Stomach (tissue), 9 donors: ENCODE measurements around the gene FSTL4. TPM values are rescaled to one million over a fixed set of nuclear protein-coding genes. Genes with fewer than 3 reads are reported as not detected.

Source experiments
- DNase-seq, 2 donors: peaks; one replicate each; pipeline versions ENCODE4 v3.0.0 to v3.0.0-alpha.2; 2013 to 2019
- H3K27ac ChIP-seq, 5 donors: fragments of 200-600 bp in 4 of 5; sonication (generic) in 4 of 5; one replicate each; pipeline ENCODE4 v1.5.1; 2013 to 2019; ENCODE audit warnings: mild to moderate bottlenecking in 1 of 5, moderate library complexity in 1 of 5
- H3K27me3 ChIP-seq, 3 donors: fragments of 200-600 bp; sonication (generic); one replicate each; pipeline ENCODE4 v1.5.1; 2017 to 2019; ENCODE audit warnings: mixed run types in 1 of 3
- H3K36me3 ChIP-seq, 4 donors: fragments of 200-600 bp; sonication (generic); 1 replicate in 3 of 4; 2 replicates in 1 of 4; pipeline ENCODE4 v1.5.1; 2016 to 2019
- H3K4me1 ChIP-seq, 4 donors: fragments of 200-600 bp; sonication (generic); one replicate each; pipeline ENCODE4 v1.5.1; 2016 to 2019
- H3K4me3 ChIP-seq, 4 donors: fragments of 200-600 bp; sonication (generic) in 3 of 4; one replicate each; pipeline ENCODE4 v1.5.1; 2016 to 2019; ENCODE audit warnings: mild to moderate bottlenecking in 1 of 4
- H3K9me3 ChIP-seq, 4 donors: fragments of 200-600 bp; sonication (generic); one replicate each; pipeline ENCODE4 v1.5.1; 2016 to 2019
- CTCF ChIP-seq, 7 experiments: fragments of 450-650 bp in 4 of 7; fragments of 200-600 bp in 3 of 7; sonication (generic) in 3 of 7; IDR thresholded peaks; one replicate each; pipeline ENCODE4 v1.5.1; 2016 to 2019; ENCODE audit warnings: antibody characterized with exemption in 7 of 7, control low read depth in 2 of 7, mild to moderate bottlenecking in 1 of 7
- EP300 ChIP-seq: sonication (generic); formaldehyde crosslinking; IDR thresholded peaks from one replicate; pipeline ENCODE4 v1.6.1; 2017; ENCODE audit warnings: antibody characterized with exemption
- POLR2A ChIP-seq, 4 donors: fragments of 450-650 bp; IDR thresholded peaks; one replicate each; pipeline ENCODE4 v1.6.1; 2016; ENCODE audit warnings: antibody characterized with exemption in 4 of 4, control low read depth in 2 of 4, mild to moderate bottlenecking in 1 of 4, moderate library complexity in 1 of 4
- POLR2AphosphoS5 ChIP-seq, 3 donors: sonication (generic); formaldehyde crosslinking; IDR thresholded peaks; one replicate each; pipeline ENCODE4 v1.6.1; 2016; ENCODE audit warnings: antibody characterized with exemption in 3 of 3
- WGBS, 5 donors: extraction: QIAGEN DNeasy Blood & Tissue Kit in 3 of 5; methylation state at CpG; one replicate each; pipeline versions ENCODE4 v1.1.5 to v1.1.7; 2013 to 2018; 5-methylcytosine and 5-hydroxymethylcytosine counted together
- intact Hi-C: fragments of 100-400 bp; cut with DNase I; formaldehyde crosslinking; loops from one replicate; pipeline ENCODE4 v1.15.1; 2023; ENCODE audit warnings: low total_unique reads
- polyA plus RNA-seq, 3 donors: library from polyadenylated mRNA; stranded (reverse); fragments of 200-250 nt; gene quantifications; one replicate each; pipeline ENCODE4 v1.2.3, GENCODE V29; 2013
- total RNA-seq, 5 donors: library from RNA; depleted of rRNA; stranded (reverse); fragments of >200 nt; gene quantifications; one replicate each; pipeline versions ENCODE4 v1.1.0 to v1.2.3, GENCODE V29; 2014 to 2016
- donor health status: healthy with polysubstance abuse.
- donor health status: Bipolar disorder and iron deficiency.
- donor health status: healthy.

Gene FSTL4
- total and polyA plus RNA-seq, 8 donors, result 0.37 to 0.55 TPM; not detected in 6

GRCh38 chr5:133333326-133334150, 278.8 kb downstream of the FSTL4 start:
- intact Hi-C loops, result no loop called here
- peaks cover 0 to 3% (median 0%) of the 10 kb centered on the region in 3 donors for H3K27me3 ChIP-seq
- no peaks in the 10 kb centered on the region for H3K9me3 ChIP-seq
- peaks cover 0 to 4% (median 0%) of the 10 kb centered on the region in 4 donors for H3K4me1 ChIP-seq
- H3K27ac ChIP-seq, result no peak overlapping the region
- H3K36me3 ChIP-seq, result no peaks in the 10 kb centered on the region
- TF ChIP-seq POLR2A (IDR thresholded peaks at IDR 0.05), result no peak
- no peak for TF ChIP-seq CTCF (IDR thresholded peaks at IDR 0.05)
- no peak for TF ChIP-seq POLR2AphosphoS5 (IDR thresholded peaks at IDR 0.05)
- no peak for TF ChIP-seq EP300
- DNase-seq, result no peak
- H3K4me3 ChIP-seq, result no peak overlapping the region
- WGBS, 5 donors, result 72 to 79% (median 78%) methylated on average over 11 of the region's 11 CpGs

- no peaks in the 10 kb centered on the region for H3K36me3 ChIP-seq
- no peak for DNase-seq
These were observed 279.8 kb downstream of the FSTL4 start for GRCh38 chr5:133332439-133333024.

GRCh38 chr5:133331941-133332340, 280.4 kb downstream of the FSTL4 start:
- intact Hi-C loops, result no loop called here
- no peak overlapping the region for H3K27ac ChIP-seq
- H3K27me3 ChIP-seq, result no peaks in the 10 kb centered on the region
- H3K4me1 ChIP-seq, result peaks cover 0 to 4% (median 0%) of the 10 kb centered on the region in 4 donors
- no peak overlapping the region for H3K4me3 ChIP-seq
- H3K36me3 ChIP-seq, result no peaks in the 10 kb centered on the region
- 71 to 75% (median 73%) methylated on average over 12 of the region's 12 CpGs for WGBS, 5 donors
- no peak for TF ChIP-seq CTCF (IDR thresholded peaks at IDR 0.05)
- no peak for TF ChIP-seq POLR2AphosphoS5 (IDR thresholded peaks at IDR 0.05)
- no peak for TF ChIP-seq EP300
- no peak for TF ChIP-seq POLR2A (IDR thresholded peaks at IDR 0.05)
- H3K9me3 ChIP-seq, result no peaks in the 10 kb centered on the region
- DNase-seq, result no peak

More at GRCh38 chr5:133332439-133333024, 279.8 kb downstream of the FSTL4 start:
- H3K27me3 ChIP-seq, result no peaks in the 10 kb centered on the region
- intact Hi-C loops, result no loop called here
- H3K9me3 ChIP-seq, result no peaks in the 10 kb centered on the region
- 77 to 89% (median 81%) methylated on average over 5 of the region's 5 CpGs for WGBS, 5 donors
- H3K4me3 ChIP-seq, result no peak overlapping the region
- TF ChIP-seq POLR2AphosphoS5 (IDR thresholded peaks at IDR 0.05) (no peak), EP300 (no peak), CTCF (IDR thresholded peaks at IDR 0.05) (no peak), POLR2A (IDR thresholded peaks at IDR 0.05) (no peak)
- peaks cover 0 to 4% (median 0%) of the 10 kb centered on the region in 4 donors for H3K4me1 ChIP-seq
- no peak overlapping the region for H3K27ac ChIP-seq

- peaks cover 0 to 4% (median 0%) of the 10 kb centered on the region in 4 donors for H3K4me1 ChIP-seq
- H3K27me3 ChIP-seq, result no peaks in the 10 kb centered on the region
- H3K36me3 ChIP-seq, result no peaks in the 10 kb centered on the region
- H3K9me3 ChIP-seq, result no peaks in the 10 kb centered on the region
- no peak for DNase-seq
- intact Hi-C loops, result no loop called here
- H3K27ac ChIP-seq, result no peak overlapping the region
- WGBS, 5 donors, result 76 to 87% (median 84%) methylated on average over 4 to 5 of the region's 5 CpGs
- no peak overlapping the region for H3K4me3 ChIP-seq
- no peak for TF ChIP-seq EP300
- no peak for TF ChIP-seq CTCF (IDR thresholded peaks at IDR 0.05)
- no peak for TF ChIP-seq POLR2A (IDR thresholded peaks at IDR 0.05)
- TF ChIP-seq POLR2AphosphoS5 (IDR thresholded peaks at IDR 0.05), result no peak
These were observed 281.4 kb downstream of the FSTL4 start for GRCh38 chr5:133330956-133331355.
